HFFc6 (cell line): ENCODE measurements around the gene OR2L3. TPM values are rescaled to one million over a fixed set of nuclear protein-coding genes. Genes with fewer than 3 reads are reported as not detected.
"Not testable (repeated sequence)": the region's sequence is repeated elsewhere in the genome, so short reads cannot be mapped to it uniquely, and the experiment has no call there.

Experiments used
- DNase-seq: peaks from one replicate; pipeline ENCODE4 v3.0.0-alpha.2; 2018
- H3K27ac Mint-ChIP-seq: 2 replicates; pipeline ENCODE4 v1.8.0; 2020; ENCODE audit warnings: mild to moderate bottlenecking, mixed read lengths
- H3K27me3 Mint-ChIP-seq: 2 replicates; pipeline ENCODE4 v1.8.0; 2021; ENCODE audit warnings: mild to moderate bottlenecking, moderate library complexity, mixed read lengths; ENCODE audit not compliant: insufficient read depth
- H3K36me3 Mint-ChIP-seq: 2 replicates; pipeline ENCODE4 v1.8.0; 2021; ENCODE audit warnings: low read depth, mixed read lengths
- H3K4me1 Mint-ChIP-seq: 2 replicates; pipeline ENCODE4 v1.8.0; 2020; ENCODE audit warnings: low read depth, mixed read lengths
- H3K4me3 Mint-ChIP-seq: 2 replicates; pipeline ENCODE4 v1.8.0; 2020; ENCODE audit warnings: mild to moderate bottlenecking, moderate library complexity, mixed read lengths
- H3K9me3 Mint-ChIP-seq: 2 replicates; pipeline ENCODE4 v1.8.0; 2020; ENCODE audit warnings: mild to moderate bottlenecking, mixed read lengths
- CTCF ChIP-seq: fragments of 200-600 bp; sonication (generic); IDR thresholded peaks from 2 replicates; pipeline ENCODE4 v1.5.0; 2021; ENCODE audit warnings: antibody characterized with exemption, mild to moderate bottlenecking
- total RNA-seq, 6 experiments: library from RNA; stranded (reverse); fragmentation: NEBNext Ultra II Directional; extraction: Animal tissue kit (Norgen Biotek cat#: 25700); gene quantifications; 2 replicates in 1 of 6; 3 replicates in 5 of 6; pipeline ENCODE4 v1.2.3, GENCODE V29; 2021

The OR2L3 gene
- total RNA-seq, 6 experiments from 2014 or later: not detected

GRCh38 chr1:248054671-248055070, 8.0 kb downstream of the OR2L3 start:
- Mint-ChIP-seq H3K36me3 (no peaks in the 10 kb centered on the region; the same call in 1 of the 2 replicates), H3K9me3 (peaks cover 44% of the 10 kb centered on the region), H3K27ac (no peak overlapping the region), H3K4me1 (no peaks in the 10 kb centered on the region), H3K4me3 (no peak overlapping the region), H3K27me3 (no peaks in the 10 kb centered on the region)
- no peak for DNase-seq
- TF ChIP-seq CTCF: no peak

GRCh38 chr1:248055261-248055660, 8.6 kb downstream of the OR2L3 start:
- Mint-ChIP-seq H3K4me1 (no peaks in the 10 kb centered on the region), H3K27me3 (no peaks in the 10 kb centered on the region), H3K36me3 (no peaks in the 10 kb centered on the region; the same call in 1 of the 2 replicates), H3K4me3 (no peak overlapping the region), H3K9me3 (peaks cover 40% of the 10 kb centered on the region), H3K27ac (no peak overlapping the region)
- no peak for DNase-seq
- TF ChIP-seq CTCF: no peak

GRCh38 chr1:248065071-248065470, 18.4 kb downstream of the OR2L3 start:
- H3K27ac Mint-ChIP-seq: no peak overlapping the region
- H3K4me3 Mint-ChIP-seq: no peak overlapping the region
- H3K4me1 Mint-ChIP-seq: no peaks in the 10 kb centered on the region
- H3K9me3 Mint-ChIP-seq: peaks cover 38% of the 10 kb centered on the region
- no peaks in the 10 kb centered on the region for H3K36me3 Mint-ChIP-seq
- no peak for TF ChIP-seq CTCF
- no peak for DNase-seq
- no peaks in the 10 kb centered on the region for H3K27me3 Mint-ChIP-seq

GRCh38 chr1:248065604-248066003, 19.0 kb downstream of the OR2L3 start:
- TF ChIP-seq CTCF: no peak
- Mint-ChIP-seq H3K36me3 (no peaks in the 10 kb centered on the region), H3K27me3 (no peaks in the 10 kb centered on the region), H3K27ac (no peak overlapping the region), H3K4me1 (no peaks in the 10 kb centered on the region), H3K4me3 (no peak overlapping the region), H3K9me3 (peaks cover 41% of the 10 kb centered on the region)
- no peak for DNase-seq

GRCh38 chr1:248083864-248084263, 37.2 kb downstream of the OR2L3 start:
- not testable (repeated sequence) for H3K4me1 Mint-ChIP-seq, DNase-seq, H3K4me3 Mint-ChIP-seq, H3K27me3 Mint-ChIP-seq, H3K36me3 Mint-ChIP-seq, H3K27ac Mint-ChIP-seq, H3K9me3 Mint-ChIP-seq

GRCh38 chr1:248094884-248095283, 48.2 kb downstream of the OR2L3 start, which contains the start of gene OR2L13:
TSS of gene OR2L13 (plus strand) at chr1:248095184. CDS start at chr1:248099376, 4,192 bp downstream.
- no peak for DNase-seq
- no peak for TF ChIP-seq CTCF
- Mint-ChIP-seq H3K4me3 (no peak within 1 kb of the TSS), H3K36me3 (peaks cover 6% of the 10 kb centered on the region; the same call in 1 of the 2 replicates), H3K4me1 (no peaks in the 10 kb centered on the region), H3K27me3 (no peaks in the 10 kb centered on the region), H3K9me3 (peaks cover 54% of the 10 kb centered on the region), H3K27ac (no peak within 1 kb of the TSS)
